ENCODE measurements around the gene PMM2.
"Not testable (repeated sequence)": the region's sequence is repeated elsewhere in the genome, so short reads cannot be mapped to it uniquely, and the experiment has no call there.

PMM2 gene

DNA sequence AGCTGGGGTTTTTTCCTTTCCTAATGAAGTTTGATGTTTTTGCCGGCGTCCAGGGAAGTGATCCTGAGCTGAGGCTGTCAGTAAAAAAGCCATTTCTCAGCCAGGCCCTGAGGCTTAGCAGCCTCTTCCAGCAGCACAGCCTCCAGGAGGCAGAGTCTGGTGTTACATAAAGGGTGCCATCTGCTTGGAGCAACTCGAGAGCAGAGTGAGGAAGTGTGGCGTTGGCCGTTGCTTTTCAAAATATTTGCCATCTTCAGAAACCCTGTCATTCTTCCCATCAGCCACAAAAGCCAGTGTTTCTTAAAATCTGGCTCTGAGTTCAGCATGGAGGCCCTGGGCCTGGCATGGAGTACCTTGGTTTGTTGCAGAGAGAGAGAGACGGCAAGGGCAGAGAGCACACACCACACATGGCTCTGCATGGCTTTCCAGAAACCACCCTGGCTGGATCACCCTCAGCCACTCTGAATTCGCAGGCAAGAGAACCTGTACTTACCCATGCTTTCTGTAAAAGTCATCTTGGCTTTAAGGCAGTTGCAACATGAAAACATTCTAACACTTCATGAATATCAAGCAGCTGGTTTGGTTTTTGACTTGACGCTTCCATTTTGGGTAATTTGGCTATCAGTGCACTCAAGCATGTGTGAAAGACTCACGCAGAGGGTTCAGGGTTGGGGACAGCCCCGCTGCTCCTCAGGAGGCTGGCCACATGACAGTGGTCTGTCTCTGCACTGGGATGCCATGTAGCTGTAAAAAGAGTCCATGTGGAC, 21.0 kb downstream of the PMM2 start:
- DNase-seq (ENCODE audit: low spot score), result no peak

- DNase-seq (ENCODE audit: low spot score), result no peak
Measured at GRCh38 chr16:8819411-8820034, 21.9 kb downstream of the PMM2 start.

DNA sequence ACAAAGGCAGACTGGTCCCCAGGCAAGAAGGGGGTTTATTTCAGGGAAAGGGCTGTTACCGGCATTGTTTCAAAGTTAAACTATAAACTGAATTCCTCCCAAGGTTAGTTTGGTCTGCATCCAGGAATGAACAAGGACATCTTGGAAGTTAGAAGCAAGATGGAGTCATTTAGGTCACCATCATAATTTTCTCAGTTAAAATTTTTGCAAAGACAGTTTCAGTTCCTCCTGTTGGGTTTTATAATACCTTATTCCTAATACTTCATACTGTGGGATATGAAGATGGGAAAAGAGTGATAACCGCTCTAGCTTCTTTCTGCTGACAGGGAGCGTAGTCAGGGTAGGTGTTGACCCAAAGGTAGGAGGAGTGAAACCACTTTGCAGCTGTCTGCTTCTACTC, 24.8 kb downstream of the PMM2 start:
- no peak for DNase-seq (ENCODE audit: low spot score)

- no peak for DNase-seq (ENCODE audit: low spot score)
Measured at GRCh38 chr16:8826278-8826879, 28.7 kb downstream of the PMM2 start.

DNA sequence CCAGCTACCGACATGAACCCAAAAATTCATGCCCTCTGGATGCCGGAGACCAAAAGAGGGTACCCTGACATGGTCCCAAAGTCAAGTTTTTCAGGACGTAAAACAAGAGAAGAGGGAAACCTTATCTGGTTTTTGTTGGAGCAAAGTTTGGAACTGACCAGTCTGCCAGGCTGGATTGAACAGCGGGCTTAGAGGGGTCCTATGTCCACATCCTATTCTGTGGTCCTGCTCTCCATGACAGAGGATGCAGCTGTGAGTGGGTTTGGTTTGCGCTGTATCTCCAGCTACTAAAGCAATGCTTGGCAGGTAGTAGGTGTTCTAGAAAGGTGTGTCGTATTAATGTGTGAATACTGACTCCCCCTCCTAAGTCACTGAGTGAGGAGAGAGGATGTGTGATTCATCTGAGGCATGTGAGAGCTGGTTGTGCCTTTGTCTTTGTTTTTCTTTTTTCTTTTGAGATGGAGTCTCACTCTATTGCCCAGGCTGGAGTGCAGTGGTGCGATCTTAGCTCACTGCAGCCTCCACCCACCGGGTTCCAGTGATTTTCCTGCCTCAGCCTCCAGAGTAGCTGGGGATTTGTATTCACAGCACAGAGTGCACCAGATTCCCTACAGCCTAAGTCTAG, 31.0 kb downstream of the PMM2 start:
- DNase-seq (ENCODE audit: low spot score), result no peak

DNA sequence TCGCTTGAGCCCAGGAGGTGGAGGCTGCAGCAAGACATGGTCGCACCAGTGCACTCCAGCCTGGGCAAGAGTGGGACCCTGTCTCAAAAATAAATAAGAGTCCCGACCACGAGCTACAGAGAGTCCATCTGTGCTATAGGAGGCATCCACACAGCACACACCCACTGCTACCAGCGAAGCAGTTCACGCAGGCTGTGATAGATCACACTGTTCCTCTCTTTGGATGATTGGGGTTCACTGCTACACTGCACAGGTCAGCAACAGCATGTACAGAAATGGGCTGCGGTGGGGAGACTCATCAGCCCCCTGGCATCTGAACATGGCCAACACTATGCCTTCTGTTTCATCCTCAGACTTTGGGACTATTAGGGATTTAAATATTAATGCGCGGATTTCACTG, 33.8 kb downstream of the PMM2 start:
- no peak for DNase-seq (ENCODE audit: low spot score)

DNA sequence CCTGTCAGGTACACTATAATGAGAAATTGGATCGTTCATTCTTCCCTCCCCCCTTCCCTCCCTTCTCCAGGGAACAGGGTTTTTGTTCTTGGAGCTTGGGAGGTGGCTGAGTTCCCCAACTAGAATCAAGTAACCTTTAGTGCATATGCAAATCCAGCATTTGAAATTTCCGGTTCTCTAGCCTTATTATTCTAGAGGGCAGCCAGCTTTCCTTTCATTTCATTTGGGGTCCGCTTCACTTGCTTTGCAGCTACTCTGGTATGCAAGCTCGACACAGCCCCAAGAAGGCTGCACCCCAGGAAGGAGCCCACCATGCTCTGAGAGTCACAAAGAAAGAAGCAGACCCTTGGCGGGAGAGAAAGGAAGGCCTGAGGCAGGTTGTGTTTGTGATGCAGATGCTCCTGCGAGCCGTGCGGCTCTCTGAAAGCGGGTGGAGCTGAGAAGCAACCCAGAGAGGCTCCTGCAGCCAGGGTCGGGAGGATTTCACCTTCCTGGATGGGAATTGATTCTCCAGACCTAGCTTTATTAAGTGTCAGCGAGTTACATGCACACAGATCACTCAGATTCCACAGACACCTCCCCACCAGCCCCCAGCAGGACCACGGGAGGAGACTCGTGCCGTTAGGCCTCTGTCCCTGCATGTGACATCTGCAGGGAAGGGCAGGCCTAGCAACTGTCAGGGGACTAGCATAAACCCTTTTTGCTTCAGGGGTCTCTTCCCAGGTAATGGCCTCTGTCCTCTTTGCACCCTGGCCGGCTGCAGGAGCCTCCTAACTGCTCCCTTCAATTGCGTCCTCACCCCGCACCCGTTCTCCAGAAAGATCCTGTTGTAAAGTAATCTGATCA, 34.5 kb downstream of the PMM2 start:
- DNase-seq (ENCODE audit: low spot score), result peak; percentile 59

DNA sequence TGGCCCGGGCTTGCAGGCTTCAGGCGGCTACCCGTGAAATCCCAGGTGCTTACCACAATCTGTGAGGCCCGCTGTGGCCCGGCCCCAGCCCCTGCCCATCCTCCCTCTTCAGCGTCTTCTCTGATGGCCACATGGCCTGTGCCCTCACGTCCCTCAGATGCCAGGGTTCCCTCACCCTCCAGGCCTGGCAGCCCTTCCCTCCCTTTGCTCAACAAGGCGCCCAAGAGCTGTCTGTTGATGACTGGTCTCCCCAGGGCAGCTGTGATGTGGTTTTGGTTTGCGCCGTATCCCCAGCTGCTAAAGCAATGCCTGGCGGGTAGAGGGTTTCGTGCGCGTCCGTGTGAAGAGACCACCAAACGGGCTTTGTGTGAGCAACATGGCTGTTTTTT, 35.1 kb downstream of the PMM2 start:
- no peak for DNase-seq (ENCODE audit: low spot score)

DNA sequence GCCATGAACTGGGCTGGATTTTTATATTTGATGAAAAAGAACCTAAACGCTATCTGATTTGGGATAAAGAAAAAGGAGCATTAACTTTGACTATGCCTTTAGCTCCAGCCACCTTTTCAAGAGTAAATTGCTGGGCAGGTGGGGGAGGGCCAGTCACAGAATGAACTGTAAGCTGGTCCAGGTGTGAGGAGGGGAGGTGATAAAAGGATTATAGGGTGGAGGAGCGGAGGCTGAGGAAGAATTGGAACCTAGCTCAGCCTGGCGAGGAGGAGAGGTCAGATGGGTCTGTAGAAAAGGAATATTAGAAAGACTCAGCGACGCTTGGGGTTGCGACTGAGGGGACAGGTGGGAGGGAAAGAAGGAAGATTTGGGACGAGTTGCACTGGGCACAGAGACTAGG, 39.2 kb downstream of the PMM2 start:
- DNase-seq (ENCODE audit: low spot score), result not testable (repeated sequence)

DNA sequence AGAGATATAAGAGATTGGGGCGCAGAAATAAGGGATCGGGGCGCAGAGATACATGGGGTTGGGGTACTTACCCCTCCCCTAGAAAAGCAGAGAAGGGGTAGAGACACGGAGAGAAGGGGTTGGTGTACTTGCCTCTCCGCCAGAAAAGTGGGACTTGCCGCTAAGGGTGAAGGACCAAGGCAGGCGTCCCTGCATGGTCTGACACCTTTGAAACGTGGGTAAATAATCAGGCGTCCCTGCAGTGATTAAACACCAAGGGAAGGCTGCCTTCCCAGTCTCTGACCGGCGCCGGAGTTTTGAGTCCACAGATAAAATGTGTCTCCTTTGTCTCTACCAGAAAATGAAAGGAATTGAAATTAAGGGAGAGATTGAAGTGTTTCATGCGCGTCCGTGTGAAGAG, 40.0 kb downstream of the PMM2 start:
- DNase-seq (ENCODE audit: low spot score), result not testable (repeated sequence)

- DNase-seq (ENCODE audit: low spot score), result not testable (repeated sequence)
Measured at GRCh38 chr16:8842016-8842415, 44.4 kb downstream of the PMM2 start.

DNA sequence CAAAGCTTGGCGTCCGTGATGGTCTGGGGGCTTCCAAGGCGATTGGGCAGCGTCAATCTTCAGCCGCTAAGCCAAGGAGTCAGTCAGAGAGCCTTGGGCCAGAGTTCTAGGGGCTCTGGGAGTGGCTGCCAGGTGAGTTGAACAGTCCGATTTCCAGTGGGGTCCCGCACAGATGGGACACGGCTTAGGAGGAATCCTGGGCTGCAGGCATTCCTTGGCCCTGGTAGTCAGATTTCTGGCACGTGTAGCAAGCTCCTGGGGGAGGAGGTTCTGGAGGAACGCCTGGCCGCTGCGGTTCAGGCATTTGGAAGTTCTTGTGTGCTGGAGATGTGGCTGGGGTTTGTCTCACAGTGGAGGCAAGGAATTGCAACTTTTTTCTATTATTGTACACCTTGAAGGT, 45.7 kb downstream of the PMM2 start:
- DNase-seq (ENCODE audit: low spot score), result not testable (repeated sequence)

DNA sequence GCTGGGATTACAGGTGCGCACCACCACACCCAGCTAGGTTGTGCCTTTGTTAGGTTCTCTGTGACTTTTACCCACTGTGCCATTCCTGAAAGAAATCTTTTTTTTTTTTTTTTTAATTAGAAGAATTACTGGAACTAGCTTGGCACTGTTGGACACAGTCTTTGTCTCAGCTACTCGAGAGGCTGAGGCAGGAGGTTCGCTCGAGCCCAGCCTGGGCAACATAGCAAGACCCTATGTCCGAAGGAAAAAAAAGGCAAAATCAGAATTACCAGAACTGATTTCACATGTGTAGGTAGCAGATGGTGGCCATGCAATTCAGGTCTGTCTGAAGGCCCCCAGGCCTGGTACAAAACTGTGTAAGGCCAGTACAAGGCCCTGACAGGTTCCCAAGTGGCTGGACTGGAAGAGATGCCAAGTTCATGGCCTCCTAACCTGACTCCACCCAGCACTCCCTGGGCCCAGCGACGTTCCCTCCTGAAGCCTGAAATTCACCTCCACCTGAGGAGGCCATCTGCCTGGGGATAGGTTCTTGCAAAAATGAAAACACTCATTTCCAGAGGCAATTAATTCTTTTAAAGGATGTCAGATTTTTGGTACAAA, 48.2 kb downstream of the PMM2 start:
- DNase-seq (ENCODE audit: low spot score), result no peak

- no peak for DNase-seq (ENCODE audit: low spot score)
Measured at GRCh38 chr16:8846401-8846932, 48.8 kb downstream of the PMM2 start.

- peak; percentile 33 for DNase-seq (ENCODE audit: low spot score)
Measured at GRCh38 chr16:8847145-8847544, 49.5 kb downstream of the PMM2 start.

- peak; percentile 48 for DNase-seq (ENCODE audit: low spot score)
Measured at GRCh38 chr16:8847623-8848022, 50.0 kb downstream of the PMM2 start.

- peak; percentile 24 for DNase-seq (ENCODE audit: low spot score)
Measured at GRCh38 chr16:8848231-8848938, 50.7 kb downstream of the PMM2 start.

DNA sequence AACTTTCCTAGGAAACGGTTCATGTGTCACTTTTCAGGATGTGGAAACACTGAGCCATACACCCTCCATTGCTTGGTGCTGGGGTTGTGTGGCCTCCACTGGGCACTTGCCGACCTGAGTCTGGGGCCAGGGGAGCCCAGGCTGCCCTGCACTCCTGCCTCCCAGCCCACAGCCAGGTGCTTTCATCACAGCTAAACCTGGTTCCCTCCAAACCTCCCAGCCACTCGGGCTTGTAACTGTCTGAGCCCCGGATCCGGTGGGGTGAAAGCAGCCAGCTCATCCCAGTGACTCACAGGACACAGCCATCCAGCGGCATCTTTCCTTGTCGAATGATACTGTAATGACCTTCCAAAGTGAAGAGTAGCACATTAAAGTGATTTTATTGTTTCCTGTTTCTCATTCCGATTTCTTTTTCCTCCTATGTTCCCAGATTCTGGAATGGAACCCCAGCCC, 51.3 kb downstream of the PMM2 start:
- DNase-seq (ENCODE audit: low spot score), result peak; percentile 29

- DNase-seq (ENCODE audit: low spot score), result no peak
Measured at GRCh38 chr16:8849411-8850011, 51.9 kb downstream of the PMM2 start.

DNA sequence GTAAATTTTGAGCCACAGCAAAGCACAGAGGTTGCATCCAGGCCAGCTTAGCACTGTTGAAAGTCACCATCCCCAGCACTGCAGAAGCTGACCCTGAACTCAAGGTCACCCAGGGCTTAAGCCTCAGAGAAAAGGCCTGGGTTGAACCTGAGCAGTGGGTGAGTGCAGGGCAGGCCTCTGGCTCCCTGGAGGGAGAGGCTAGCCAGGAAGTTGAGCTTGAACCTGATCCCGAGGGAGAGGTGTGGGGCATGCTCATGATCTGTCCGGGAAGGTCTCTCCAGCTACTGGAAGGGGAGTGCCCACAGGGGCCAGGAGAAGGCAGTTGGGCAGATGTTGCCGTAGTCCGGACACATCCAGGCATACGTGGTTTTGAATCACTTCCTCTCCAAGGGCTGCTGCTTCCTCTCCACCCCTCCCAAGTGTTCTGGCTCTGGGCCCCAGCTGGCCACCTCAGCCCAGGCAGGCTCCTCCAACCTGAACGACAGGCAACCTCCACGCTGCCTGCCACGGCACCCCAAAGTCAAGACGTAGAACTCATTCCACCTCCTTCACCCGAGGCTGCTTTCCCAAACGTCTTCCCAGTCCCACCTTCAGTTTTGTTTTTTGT, 52.7 kb downstream of the PMM2 start:
- DNase-seq (ENCODE audit: low spot score), result no peak

All from ecto neural progenitor cell (in vitro differentiated cells).